Limb (tissue), 2 donors: ENCODE results near the gene SGCB.
"Not testable (repeated sequence)": the region's sequence is repeated elsewhere in the genome, so short reads cannot be mapped to it uniquely, and the experiment has no call there.

Source experiments
- DNase-seq, 2 donors: peaks; one replicate each; pipeline ENCODE4 v3.0.0-alpha.2; 2016; ENCODE audit errors: extremely low spot score in 2 of 2

The SGCB gene, protein sequence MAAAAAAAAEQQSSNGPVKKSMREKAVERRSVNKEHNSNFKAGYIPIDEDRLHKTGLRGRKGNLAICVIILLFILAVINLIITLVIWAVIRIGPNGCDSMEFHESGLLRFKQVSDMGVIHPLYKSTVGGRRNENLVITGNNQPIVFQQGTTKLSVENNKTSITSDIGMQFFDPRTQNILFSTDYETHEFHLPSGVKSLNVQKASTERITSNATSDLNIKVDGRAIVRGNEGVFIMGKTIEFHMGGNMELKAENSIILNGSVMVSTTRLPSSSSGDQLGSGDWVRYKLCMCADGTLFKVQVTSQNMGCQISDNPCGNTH

GRCh38 chr4:52038103-52038912 lies at the start of gene SGCB:
Gene SGCB, minus strand, starts transcription at chr4:52038299. Its CDS starts 40 bp downstream, at chr4:52038259.
- peak; percentile 72 to 91 for DNase-seq

DNA sequence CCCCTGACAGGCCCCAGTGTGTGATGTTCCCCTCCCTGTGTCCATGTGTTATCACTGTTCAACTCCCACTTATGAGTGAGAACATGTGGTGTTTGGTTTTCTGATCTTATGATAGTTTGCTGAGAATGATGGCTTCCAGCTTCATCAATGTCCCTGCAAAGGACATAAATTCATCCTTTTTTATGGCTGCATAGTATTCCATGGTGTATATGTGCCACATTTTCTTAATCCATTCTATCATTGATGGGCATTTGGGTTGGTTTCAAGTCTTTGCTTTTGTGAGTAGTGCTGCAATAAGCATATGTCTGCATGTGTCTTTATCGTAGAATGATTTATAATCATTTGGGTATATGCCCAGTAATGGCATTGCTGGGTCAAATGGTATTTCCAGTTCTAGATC lies 48.3 kb upstream of the SGCB start:
- not testable (repeated sequence) for DNase-seq

GRCh38 chr4:52081216-52081615 lies 43.1 kb upstream of the SGCB start:
- no peak for DNase-seq

DNA sequence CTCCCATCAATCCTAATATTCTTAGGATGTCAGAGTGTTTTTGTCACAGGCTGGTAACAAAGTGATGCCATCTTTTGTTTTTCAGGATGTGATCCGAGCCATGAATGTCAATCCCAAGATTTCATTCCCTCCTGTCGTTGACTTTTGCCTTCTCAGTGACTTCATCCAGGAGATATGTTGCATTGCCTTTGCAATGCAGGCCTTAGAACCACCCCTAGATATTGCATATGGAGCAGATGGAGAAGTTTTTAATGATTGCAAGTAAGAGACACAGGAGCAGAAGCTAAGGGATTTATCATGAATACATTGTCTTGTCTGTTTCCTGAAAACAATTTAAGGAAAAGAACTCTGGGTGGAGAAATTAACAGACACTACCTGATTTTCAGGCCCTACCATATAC lies 41.6 kb upstream of the SGCB start:
- no peak for DNase-seq

DNA sequence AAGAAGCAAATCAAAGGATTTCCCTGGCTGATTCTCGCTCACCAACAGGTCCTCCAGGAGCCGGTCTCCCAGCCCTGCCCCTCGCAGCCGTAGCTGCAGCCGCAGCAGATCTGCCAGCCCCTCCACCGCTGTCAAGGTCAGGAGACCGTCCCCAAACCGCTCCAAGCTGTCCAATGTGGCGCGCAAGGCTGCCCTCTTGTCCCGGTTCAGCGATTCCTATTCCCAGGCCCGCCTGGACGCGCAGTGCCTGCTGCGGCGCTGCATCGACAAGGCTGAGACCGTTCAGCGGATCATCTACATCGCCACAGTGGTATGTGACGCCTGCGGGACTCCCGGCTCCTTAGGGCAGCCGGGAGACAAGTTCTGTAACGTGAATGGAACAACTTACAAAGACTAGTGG lies 38.6 kb upstream of the SGCB start:
- DNase-seq = peak in 1 of 2 donors; percentile 58

- DNase-seq = no peak
These were observed 33.9 kb upstream of the SGCB start for GRCh38 chr4:52071791-52072546.

DNA sequence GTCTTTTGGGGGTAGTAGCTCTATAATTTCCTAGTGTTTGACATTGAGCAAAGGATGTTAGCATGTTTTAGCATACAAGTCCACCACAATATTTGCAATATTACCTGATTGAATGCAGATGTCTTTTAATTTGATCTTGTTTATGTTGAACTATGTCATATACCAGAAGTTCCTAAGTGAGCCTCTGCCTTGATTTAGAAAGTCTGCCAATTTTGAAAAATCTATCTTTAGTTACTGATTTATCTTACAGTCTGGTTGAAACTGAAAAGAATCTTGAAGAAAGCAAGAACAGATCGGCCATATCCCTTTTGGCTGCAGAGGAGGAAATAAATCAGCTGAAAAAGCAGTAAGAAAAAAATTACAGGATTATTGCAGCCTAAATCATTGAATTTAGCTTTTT lies 31.5 kb upstream of the SGCB start:
- no peak for DNase-seq

DNA sequence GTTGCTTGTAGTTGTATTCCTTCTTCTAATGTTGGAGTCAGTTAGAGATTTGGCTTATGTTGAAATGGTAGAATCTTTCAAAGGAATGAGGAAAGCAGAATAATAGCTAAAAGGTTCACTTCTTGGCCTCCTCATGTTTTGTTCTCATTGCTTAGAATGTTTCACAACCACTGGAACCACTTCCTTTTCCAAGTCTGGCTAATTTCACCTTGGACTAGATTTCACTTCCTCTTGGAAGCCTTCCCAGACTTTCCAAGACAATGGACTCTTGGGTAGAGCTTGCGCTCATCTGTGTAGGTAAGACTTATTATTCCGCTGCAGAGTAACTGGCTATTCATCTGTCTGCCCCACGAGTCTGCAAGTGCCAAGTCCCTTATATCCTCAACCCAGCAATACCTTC lies 21.3 kb upstream of the SGCB start:
- peak in 1 of 2 donors; percentile 40 for DNase-seq

- DNase-seq = no peak
These were observed 20.2 kb upstream of the SGCB start for GRCh38 chr4:52058275-52058674.

GRCh38 chr4:52057196-52057595 lies 19.1 kb upstream of the SGCB start:
- no peak for DNase-seq

GRCh38 chr4:52054254-52054653 lies 16.2 kb upstream of the SGCB start:
- no peak for DNase-seq

DNA sequence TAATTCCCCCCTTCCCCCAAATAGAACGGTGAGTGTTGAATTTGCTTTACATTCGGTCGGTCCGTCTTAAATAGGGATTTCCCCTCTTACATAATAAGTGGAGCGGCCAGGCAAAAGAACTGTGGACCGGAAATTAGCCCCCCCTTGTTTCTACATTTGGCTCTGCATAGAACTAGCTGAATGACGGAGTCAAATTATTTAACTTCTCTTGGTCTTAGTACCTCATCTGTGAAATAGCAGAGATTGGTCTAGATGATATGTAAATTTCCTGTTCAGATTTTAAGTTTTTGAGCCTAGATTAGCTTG lies 14.3 kb upstream of the SGCB start:
- DNase-seq = no peak

DNA sequence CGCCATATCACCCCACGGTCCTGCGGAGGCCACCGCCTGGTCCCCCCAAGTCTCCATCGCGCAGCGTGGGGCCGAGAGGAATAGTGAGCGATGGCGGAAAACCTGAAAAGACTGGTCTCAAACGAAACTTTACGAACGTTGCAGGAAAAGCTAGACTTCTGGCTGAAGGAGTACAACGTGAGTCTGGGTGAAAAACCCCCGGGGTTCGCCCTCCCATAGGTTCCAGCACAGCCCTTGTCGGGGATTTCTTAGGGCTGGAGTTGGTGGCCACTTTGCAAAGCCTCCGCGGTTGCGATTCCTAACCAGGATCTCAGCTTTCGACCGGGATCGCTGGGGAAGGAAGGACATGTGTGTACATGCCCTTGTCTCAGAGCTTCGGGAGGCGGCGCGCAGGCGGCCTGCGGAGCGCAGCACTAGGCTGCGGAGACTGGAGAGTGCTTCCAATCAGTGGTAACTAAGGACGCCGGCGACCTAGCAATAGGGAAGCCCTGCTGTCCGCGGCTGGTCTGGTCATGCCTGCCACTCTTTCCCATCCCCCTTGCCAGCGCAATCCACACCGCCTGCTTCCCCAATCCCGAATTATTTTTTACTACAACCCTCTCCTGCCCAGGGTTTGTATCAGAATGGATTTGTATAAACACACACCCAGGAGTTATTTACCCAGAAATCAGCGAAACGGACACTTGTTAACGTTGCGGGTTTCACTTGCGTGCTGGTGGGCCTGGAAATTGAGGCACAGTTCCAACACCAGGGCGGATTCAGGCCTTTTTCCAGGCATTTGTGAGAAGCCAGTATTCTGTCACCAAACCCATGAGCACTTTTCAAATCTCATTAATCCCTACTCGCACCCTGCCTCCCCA lies 13.7 kb upstream of the SGCB start:
- peak; percentile 53 to 70 for DNase-seq

DNA sequence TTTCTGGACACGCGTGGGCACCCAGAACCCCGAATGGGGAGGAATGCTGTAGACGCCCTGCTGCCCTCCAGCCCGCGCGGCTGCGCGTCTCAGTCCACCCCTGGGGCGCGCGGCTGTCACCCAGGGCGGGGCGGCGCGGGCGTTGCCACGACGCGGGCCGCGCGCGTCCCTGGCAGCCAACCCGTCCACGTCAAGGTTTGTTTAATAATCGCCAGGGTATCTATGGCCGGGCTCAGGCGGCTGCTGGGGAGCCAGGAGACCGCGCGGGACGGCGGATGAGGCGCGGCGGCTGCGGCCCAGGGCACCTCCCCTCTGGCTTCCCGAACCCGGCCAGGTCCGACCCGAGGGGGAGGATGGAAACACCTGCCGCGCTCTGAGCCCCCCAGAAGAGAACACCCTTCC lies 13.1 kb upstream of the SGCB start, which contains the start of gene SPATA18:
Gene SPATA18 (plus strand): TSS at position 92 of the 402 bp plus-strand sequence. CDS start 401 bp downstream, outside the sequence.
- peak; percentile 5 to 61 for DNase-seq

GRCh38 chr4:52049266-52049665 lies 11.2 kb upstream of the SGCB start:
- no peak for DNase-seq

DNA sequence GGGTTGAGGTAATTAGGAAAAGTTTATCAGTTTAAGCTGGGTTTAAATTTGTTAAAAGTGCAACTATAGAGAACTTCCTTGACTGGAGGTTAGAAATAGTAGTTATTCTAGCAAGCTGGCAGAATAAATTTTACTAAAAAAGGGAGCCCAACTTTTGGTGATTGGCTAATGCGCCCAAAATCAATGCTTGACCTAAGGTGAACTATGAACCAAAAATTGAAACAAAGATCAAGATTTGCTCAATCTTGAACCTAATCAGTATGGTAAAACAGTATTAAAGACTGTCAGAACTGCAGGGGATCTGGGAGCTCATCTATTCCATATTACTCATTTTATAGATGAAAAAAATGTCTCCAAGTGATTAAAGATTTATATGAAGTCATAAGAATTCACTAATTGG lies 6.9 kb upstream of the SGCB start:
- no peak for DNase-seq

DNA sequence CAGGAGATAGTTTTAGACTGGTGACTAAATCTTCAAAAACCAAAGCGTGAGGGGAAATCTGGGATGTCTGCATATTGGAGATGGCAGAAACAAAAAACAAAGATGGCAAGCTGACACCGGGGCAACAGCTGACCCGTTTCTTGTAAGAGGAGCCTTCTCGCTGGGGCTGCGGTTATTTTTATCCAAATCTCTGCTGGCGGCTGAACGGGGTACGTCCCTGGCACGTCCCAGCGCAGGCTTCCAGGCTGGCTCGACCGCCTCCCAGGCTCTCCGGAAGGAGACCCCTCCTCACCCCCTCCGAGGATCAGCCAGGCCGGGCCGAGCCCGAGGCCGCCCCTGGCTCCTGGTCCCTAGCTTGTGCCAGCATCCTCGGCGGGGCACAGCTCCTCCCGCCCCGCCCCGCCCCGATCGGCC lies 403 bp downstream of the SGCB start:
- DNase-seq = peak; percentile 70 to 82

- DNase-seq = peak in 1 of 2 donors; percentile 58
These were observed 1.1 kb downstream of the SGCB start for GRCh38 chr4:52036886-52037530.

- DNase-seq = no peak
These were observed 2.9 kb downstream of the SGCB start for GRCh38 chr4:52035190-52035589.

GRCh38 chr4:52032005-52032404 lies 6.1 kb downstream of the SGCB start:
- DNase-seq = no peak

- DNase-seq = no peak
These were observed 9.1 kb downstream of the SGCB start for GRCh38 chr4:52028970-52029369.
